CD8-positive, alpha-beta memory T cell (primary cell): ENCODE data around the gene NAMPT. TPM values are rescaled to one million over a fixed set of nuclear protein-coding genes. Genes with fewer than 3 reads are reported as not detected.
A peak's percentile ranks its signal among the peaks of the same experiment; 100 is the strongest.

ENCODE experiments used
- CTCF ChIA-PET: fragments of 350-600 bp; sonication (Branson Sonifier 250); formaldehyde crosslinking; loops from one replicate; lab custom pipeline; 2021; ENCODE audit warnings: antibody characterized with exemption; lab: Charles Lee
- POLR2A ChIA-PET: fragments of 350-600 bp; sonication (Branson Sonifier 250); formaldehyde crosslinking; loops from one replicate; lab custom pipeline; 2021; ENCODE audit warnings: antibody characterized with exemption; lab: Charles Lee
- DNase-seq, 5 donors: peaks; one replicate each; pipeline versions ENCODE4 v3.0.0 to v3.0.0-alpha.2; 2020 to 2022; ENCODE audit warnings: mixed read lengths in 1 of 5
- H3K27ac ChIP-seq: one replicate; pipeline ENCODE4 v1.7.0; 2013; ENCODE audit warnings: low read depth, mild to moderate bottlenecking, low read length, moderate library complexity
- H3K27me3 ChIP-seq: 2 replicates; pipeline ENCODE4 v1.7.0; 2013; ENCODE audit warnings: low read length, mild to moderate bottlenecking; ENCODE audit not compliant: insufficient read depth, poor library complexity, severe bottlenecking
- H3K36me3 ChIP-seq: 2 replicates; pipeline ENCODE4 v1.7.0; 2013; ENCODE audit warnings: mild to moderate bottlenecking, low read length, moderate library complexity; ENCODE audit not compliant: insufficient read depth
- H3K4me1 ChIP-seq: 2 replicates; pipeline ENCODE4 v1.7.0; 2013; ENCODE audit warnings: mild to moderate bottlenecking, low read length, moderate library complexity; ENCODE audit not compliant: insufficient read depth
- H3K4me3 ChIP-seq: 2 replicates; pipeline ENCODE4 v1.7.0; 2013; ENCODE audit warnings: mild to moderate bottlenecking, low read length
- H3K9me3 ChIP-seq: 2 replicates; pipeline ENCODE4 v1.7.0; 2013; ENCODE audit warnings: mild to moderate bottlenecking, low read length
- H3K27ac Mint-ChIP-seq, 8 donors: one replicate each; pipeline ENCODE4 v1.8.0; 2020 to 2021; ENCODE audit warnings: mixed read lengths in 8 of 8, mild to moderate bottlenecking in 6 of 8, inconsistent platforms in 3 of 8, moderate library complexity in 3 of 8
- H3K27me3 Mint-ChIP-seq, 2 donors: one replicate each; pipeline ENCODE4 v1.8.0; 2020 to 2021; ENCODE audit warnings: mixed read lengths in 2 of 2, mild to moderate bottlenecking in 1 of 2, moderate library complexity in 1 of 2
- H3K36me3 Mint-ChIP-seq, 3 donors: one replicate each; pipeline ENCODE4 v1.8.0; 2020 to 2021; ENCODE audit warnings: mixed read lengths in 3 of 3, inconsistent platforms in 1 of 3, mild to moderate bottlenecking in 1 of 3
- H3K4me1 Mint-ChIP-seq, 3 donors: one replicate each; pipeline ENCODE4 v1.8.0; 2020 to 2021; ENCODE audit warnings: mixed read lengths in 3 of 3, inconsistent platforms in 1 of 3, mild to moderate bottlenecking in 1 of 3
- H3K4me3 Mint-ChIP-seq, 7 donors: one replicate each; pipeline ENCODE4 v1.8.0; 2020 to 2021; ENCODE audit warnings: mixed read lengths in 7 of 7, mild to moderate bottlenecking in 6 of 7, moderate library complexity in 4 of 7, inconsistent platforms in 2 of 7
- H3K9me3 Mint-ChIP-seq, 5 donors: one replicate each; pipeline ENCODE4 v1.8.0; 2020 to 2022; ENCODE audit warnings: mixed read lengths in 5 of 5, mild to moderate bottlenecking in 3 of 5, moderate library complexity in 2 of 5, inconsistent platforms in 1 of 5
- polyA plus RNA-seq: library from polyadenylated mRNA; unstranded; fragments of 300-500 nt; fragmentation: Illumina TruSeq; gene quantifications from one replicate; pipeline ENCODE4 v1.2.3, GENCODE V29; 2021
- total RNA-seq, 2 experiments: library from RNA; stranded (reverse); gene quantifications; one replicate each; pipeline ENCODE4 v1.2.3, GENCODE V29; 2021

NAMPT gene
- total RNA-seq = 100 to 1,000 TPM; 723 to 742 TPM
- 15.9 TPM for polyA plus RNA-seq

GRCh38 chr7:106284714-106285050 lies at the start of gene NAMPT:
NAMPT (minus strand) TSS chr7:106284983; CDS start chr7:106284884, 99 bp downstream.
- peak within 1 kb of the TSS; percentile 87 to 99 (median 98) for H3K27ac Mint-ChIP-seq
- H3K27me3 ChIP-seq = no peaks in the 10 kb centered on the region

GRCh38 chr7:106332201-106332600 lies 47.4 kb upstream of the NAMPT start:
- no peak overlapping the region for H3K27ac ChIP-seq
- H3K27ac Mint-ChIP-seq = no peak overlapping the region
- no peak overlapping the region for H3K4me3 Mint-ChIP-seq
- H3K27me3 ChIP-seq = no peaks in the 10 kb centered on the region
- no peak for DNase-seq
- no peaks in the 10 kb centered on the region for H3K4me1 ChIP-seq
- H3K36me3 ChIP-seq = no peaks in the 10 kb centered on the region
- no peak overlapping the region for H3K4me3 ChIP-seq
- CTCF ChIA-PET = interaction anchor here (1.6 kb wide), 1 partner anchor 47 kb away, joined by 4 read pairs; the partner anchor contains the start of gene NAMPT
- POLR2A ChIA-PET = no interaction called here
- H3K4me1 Mint-ChIP-seq = no peaks in the 10 kb centered on the region
- peaks cover 2 to 6% (median 4%) of the 10 kb centered on the region in 5 donors for H3K9me3 Mint-ChIP-seq
- H3K9me3 ChIP-seq = no peaks in the 10 kb centered on the region
- H3K27me3 Mint-ChIP-seq = peaks cover 10 to 17% of the 10 kb centered on the region in 2 donors
- peaks cover 0 to 3% (median 0%) of the 10 kb centered on the region in 3 donors for H3K36me3 Mint-ChIP-seq

More at GRCh38 chr7:106284714-106285050, at the start of gene NAMPT:
- ChIA-PET CTCF (interaction anchor here (0.8 to 1.7 kb wide), 5 partner anchors 15 to 608 kb away, joined by 3 to 4 read pairs (median 4); no protein-coding TSS in a partner anchor), POLR2A (interaction anchor here (1.2 kb wide), 2 partner anchors 884 to 1459 kb away, joined by 6 to 8 read pairs; partner anchors contain the start of genes CBLL1 and HBP1)
- Mint-ChIP-seq H3K27me3 (peaks cover 0 to 3% of the 10 kb centered on the region in 2 donors), H3K36me3 (peaks cover 0 to 7% (median 0%) of the 10 kb centered on the region in 3 donors), H3K9me3 (no peaks in the 10 kb centered on the region), H3K4me3 (peak within 1 kb of the TSS; percentile 95 to 99 (median 97)), H3K4me1 (peaks cover 24 to 43% (median 33%) of the 10 kb centered on the region in 3 donors)
- H3K4me1 ChIP-seq = peaks cover 22% of the 10 kb centered on the region
- peak within 1 kb of the TSS; percentile 94 for H3K27ac ChIP-seq
- no peaks in the 10 kb centered on the region for H3K9me3 ChIP-seq
- DNase-seq = no peak
- peak within 1 kb of the TSS; percentile 97 for H3K4me3 ChIP-seq
- H3K36me3 ChIP-seq = no peaks in the 10 kb centered on the region

DNA sequence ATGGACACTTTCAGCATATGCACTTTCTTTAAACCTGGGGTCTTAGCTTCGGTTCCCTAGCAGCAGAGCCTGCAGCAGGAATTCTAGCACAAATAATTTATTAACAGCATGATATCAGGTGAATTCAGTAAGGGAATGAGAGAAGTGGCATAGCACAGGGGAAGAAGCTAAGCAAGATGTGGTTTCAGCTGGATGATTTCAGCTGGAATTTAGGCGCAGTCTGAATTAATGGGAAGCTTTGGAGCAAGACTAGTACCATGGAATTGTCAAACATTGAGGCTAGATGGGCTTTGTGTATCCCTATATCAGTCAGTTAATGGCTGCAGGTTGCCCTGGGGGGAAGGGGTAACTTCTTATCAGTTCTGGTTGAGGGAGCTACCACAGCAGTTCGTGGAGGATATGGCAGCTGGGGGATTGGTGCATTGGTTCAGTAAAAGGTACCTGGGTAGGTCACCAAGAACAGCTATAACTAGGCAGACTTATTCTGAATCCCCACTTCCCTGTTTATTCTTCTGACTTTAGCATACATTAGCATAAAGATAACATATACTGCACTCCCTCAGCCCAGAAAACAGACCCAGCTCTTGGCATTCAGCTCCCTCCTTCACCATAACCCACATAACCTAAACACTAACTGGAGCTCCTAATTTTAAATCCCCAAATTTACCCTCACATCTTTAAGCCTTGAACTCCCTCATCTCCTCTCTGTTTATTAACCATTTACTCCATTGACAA lies 46.8 kb upstream of the NAMPT start:
- no peaks in the 10 kb centered on the region for H3K36me3 ChIP-seq
- H3K27ac ChIP-seq = no peak overlapping the region
- Mint-ChIP-seq H3K27me3 (peaks cover 6 to 14% of the 10 kb centered on the region in 2 donors), H3K4me1 (no peaks in the 10 kb centered on the region), H3K9me3 (peaks cover 0 to under 1% (median 0%) of the 10 kb centered on the region in 5 donors), H3K36me3 (no peaks in the 10 kb centered on the region), H3K4me3 (no peak overlapping the region), H3K27ac (no peak overlapping the region)
- H3K9me3 ChIP-seq = no peaks in the 10 kb centered on the region
- no peak for DNase-seq
- H3K27me3 ChIP-seq = no peaks in the 10 kb centered on the region
- CTCF ChIA-PET = interaction anchor here (1.6 kb wide), 1 partner anchor 47 kb away, joined by 4 read pairs; the partner anchor contains the start of gene NAMPT
- no peak overlapping the region for H3K4me3 ChIP-seq
- no peaks in the 10 kb centered on the region for H3K4me1 ChIP-seq
- POLR2A ChIA-PET = no interaction called here

GRCh38 chr7:106329971-106330733 lies 45.4 kb upstream of the NAMPT start:
- Mint-ChIP-seq H3K27me3 (peaks cover 2 to 11% of the 10 kb centered on the region in 2 donors), H3K27ac (no peak overlapping the region), H3K9me3 (peaks cover 0 to 1% (median 0%) of the 10 kb centered on the region in 5 donors), H3K36me3 (no peaks in the 10 kb centered on the region), H3K4me1 (no peaks in the 10 kb centered on the region), H3K4me3 (no peak overlapping the region)
- Histone ChIP-seq H3K4me3 (no peak overlapping the region), H3K9me3 (no peaks in the 10 kb centered on the region), H3K27ac (no peak overlapping the region), H3K4me1 (no peaks in the 10 kb centered on the region), H3K36me3 (no peaks in the 10 kb centered on the region), H3K27me3 (no peaks in the 10 kb centered on the region)
- ChIA-PET POLR2A (no interaction called here), CTCF (no interaction called here)
- DNase-seq = no peak

GRCh38 chr7:106329408-106329807 lies 44.6 kb upstream of the NAMPT start:
- no peaks in the 10 kb centered on the region for H3K27me3 ChIP-seq
- no peaks in the 10 kb centered on the region for H3K36me3 ChIP-seq
- Mint-ChIP-seq H3K27me3 (peaks cover 2 to 10% of the 10 kb centered on the region in 2 donors), H3K36me3 (no peaks in the 10 kb centered on the region), H3K4me3 (no peak overlapping the region), H3K4me1 (no peaks in the 10 kb centered on the region), H3K9me3 (peaks cover 0 to 3% (median 0%) of the 10 kb centered on the region in 5 donors), H3K27ac (no peak overlapping the region)
- H3K9me3 ChIP-seq = no peaks in the 10 kb centered on the region
- no peak for DNase-seq
- no peak overlapping the region for H3K4me3 ChIP-seq
- ChIA-PET POLR2A (no interaction called here), CTCF (no interaction called here)
- no peak overlapping the region for H3K27ac ChIP-seq
- H3K4me1 ChIP-seq = no peaks in the 10 kb centered on the region

DNA sequence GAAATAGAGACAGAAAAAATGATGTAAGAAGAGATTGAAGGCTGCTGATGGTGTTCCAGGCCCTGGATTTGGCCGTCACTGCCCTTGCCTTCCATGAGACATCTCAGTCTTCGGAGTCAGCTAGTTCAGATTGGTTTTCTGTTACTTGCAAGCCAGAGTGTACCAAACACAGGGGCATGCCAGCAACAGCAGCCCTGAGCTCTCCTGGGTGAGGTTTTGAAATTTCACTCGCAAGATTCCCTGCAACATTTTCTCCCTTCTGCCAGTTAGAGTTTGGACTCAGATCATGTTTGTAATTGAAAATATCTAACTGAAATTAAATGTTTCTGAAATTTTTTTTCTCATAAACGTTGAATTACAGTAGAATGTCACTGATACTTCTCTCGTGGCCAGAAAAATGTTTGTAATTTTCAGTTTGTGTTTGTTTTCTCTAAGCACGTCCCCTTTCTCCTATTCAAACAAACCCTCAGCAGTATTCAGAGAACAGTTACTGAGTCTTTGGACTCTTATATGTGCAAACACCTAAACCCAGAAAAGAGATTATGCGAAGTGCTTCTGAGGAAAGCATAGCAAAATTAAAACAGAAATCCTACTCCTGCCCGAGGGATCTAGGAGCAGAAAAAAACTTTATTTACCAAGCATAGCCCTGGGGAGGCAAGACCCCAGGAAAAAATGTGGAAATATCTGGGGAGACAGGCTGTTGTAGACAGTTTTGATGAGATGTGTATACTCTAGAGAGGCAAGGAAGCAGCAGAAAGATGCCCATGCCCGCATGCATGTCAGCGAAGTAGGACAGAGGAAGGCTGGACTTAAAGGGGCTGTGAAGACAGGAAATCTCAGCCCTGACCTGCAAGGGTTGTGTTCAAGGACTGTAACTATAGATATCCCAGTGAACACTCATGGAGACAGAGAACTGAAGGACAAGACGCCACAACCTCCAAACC lies 43.0 kb upstream of the NAMPT start:
- peaks cover 2 to 7% of the 10 kb centered on the region in 2 donors for H3K27me3 Mint-ChIP-seq
- H3K27me3 ChIP-seq = no peaks in the 10 kb centered on the region
- ChIA-PET POLR2A (no interaction called here), CTCF (no interaction called here)
- no peaks in the 10 kb centered on the region for H3K4me1 Mint-ChIP-seq
- no peaks in the 10 kb centered on the region for H3K4me1 ChIP-seq
- H3K27ac ChIP-seq = no peak overlapping the region
- no peak overlapping the region for H3K4me3 ChIP-seq
- no peak overlapping the region for H3K27ac Mint-ChIP-seq
- H3K9me3 ChIP-seq = no peaks in the 10 kb centered on the region
- peaks cover 0 to 3% (median 0%) of the 10 kb centered on the region in 5 donors for H3K9me3 Mint-ChIP-seq
- H3K4me3 Mint-ChIP-seq = no peak overlapping the region
- no peaks in the 10 kb centered on the region for H3K36me3 ChIP-seq
- H3K36me3 Mint-ChIP-seq = no peaks in the 10 kb centered on the region
- no peak for DNase-seq

DNA sequence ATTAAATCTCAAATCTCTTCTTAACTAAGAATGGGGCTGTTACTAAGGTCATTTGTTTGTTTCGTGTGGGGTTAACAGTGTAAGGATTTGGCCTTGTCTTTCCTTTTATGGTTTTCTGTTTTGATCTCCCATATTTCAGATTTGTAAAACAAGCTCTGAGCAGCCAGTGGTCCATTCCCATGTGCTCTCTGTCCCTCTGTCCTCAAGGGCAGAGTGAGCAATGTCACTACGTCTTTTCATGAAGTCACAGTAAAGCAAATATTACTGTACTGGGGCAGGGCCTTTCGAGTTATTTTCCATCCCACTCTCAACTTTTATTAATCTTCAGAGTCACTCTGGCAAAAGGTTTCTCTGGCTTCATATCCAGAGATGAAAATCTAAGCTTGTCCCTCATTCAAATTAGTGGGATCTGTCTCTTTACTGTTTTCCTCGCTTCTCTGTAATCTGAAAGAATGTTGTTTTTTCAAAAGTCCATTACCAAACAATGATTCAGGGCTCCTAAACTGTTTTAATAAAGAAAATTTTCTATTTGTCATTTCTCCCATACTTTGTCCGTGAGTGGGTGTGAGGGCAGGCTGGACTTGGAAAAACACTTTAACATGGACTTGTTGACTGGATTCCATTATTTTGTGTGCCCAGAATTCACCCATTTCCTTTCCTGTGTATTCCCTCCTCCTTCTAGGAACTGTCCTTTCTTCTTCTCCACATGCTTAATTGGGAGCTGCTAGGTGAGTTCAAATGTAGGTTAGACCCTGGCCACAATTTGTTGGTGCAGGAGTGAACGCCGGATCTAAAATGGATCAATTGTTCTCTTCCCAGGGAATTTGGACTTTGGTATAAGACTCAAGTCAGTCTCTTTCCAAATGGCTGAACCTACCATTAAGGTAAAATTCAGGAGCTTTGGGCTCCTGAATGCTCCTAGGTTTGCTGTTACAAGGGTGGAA lies 42.1 kb upstream of the NAMPT start:
- ChIA-PET CTCF (no interaction called here), POLR2A (no interaction called here)
- Histone ChIP-seq H3K4me1 (no peaks in the 10 kb centered on the region), H3K9me3 (no peaks in the 10 kb centered on the region), H3K36me3 (no peaks in the 10 kb centered on the region), H3K27ac (no peak overlapping the region), H3K27me3 (no peaks in the 10 kb centered on the region), H3K4me3 (no peak overlapping the region)
- no peak for DNase-seq
- Mint-ChIP-seq H3K4me3 (no peak overlapping the region), H3K27ac (no peak overlapping the region), H3K9me3 (peaks cover 0 to 3% (median 0%) of the 10 kb centered on the region in 5 donors), H3K4me1 (no peaks in the 10 kb centered on the region), H3K36me3 (no peaks in the 10 kb centered on the region), H3K27me3 (peaks cover 2 to 8% of the 10 kb centered on the region in 2 donors)
